ENCODE data around the gene TIMM23B.
A peak's percentile ranks its signal among the peaks of the same experiment; 100 is the strongest.
"Not testable (repeated sequence)": the region's sequence is repeated elsewhere in the genome, so short reads cannot be mapped to it uniquely, and the experiment has no call there.

The TIMM23B gene, protein sequence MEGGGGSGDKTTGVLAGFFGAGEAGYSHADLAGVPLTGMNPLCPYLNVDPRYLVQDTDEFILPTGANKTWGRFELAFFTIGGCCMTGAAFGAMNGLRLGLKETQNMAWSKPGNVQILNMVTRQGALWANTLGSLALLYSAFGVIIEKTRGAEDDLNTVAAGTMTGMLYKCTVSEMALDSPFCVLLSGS

DNA sequence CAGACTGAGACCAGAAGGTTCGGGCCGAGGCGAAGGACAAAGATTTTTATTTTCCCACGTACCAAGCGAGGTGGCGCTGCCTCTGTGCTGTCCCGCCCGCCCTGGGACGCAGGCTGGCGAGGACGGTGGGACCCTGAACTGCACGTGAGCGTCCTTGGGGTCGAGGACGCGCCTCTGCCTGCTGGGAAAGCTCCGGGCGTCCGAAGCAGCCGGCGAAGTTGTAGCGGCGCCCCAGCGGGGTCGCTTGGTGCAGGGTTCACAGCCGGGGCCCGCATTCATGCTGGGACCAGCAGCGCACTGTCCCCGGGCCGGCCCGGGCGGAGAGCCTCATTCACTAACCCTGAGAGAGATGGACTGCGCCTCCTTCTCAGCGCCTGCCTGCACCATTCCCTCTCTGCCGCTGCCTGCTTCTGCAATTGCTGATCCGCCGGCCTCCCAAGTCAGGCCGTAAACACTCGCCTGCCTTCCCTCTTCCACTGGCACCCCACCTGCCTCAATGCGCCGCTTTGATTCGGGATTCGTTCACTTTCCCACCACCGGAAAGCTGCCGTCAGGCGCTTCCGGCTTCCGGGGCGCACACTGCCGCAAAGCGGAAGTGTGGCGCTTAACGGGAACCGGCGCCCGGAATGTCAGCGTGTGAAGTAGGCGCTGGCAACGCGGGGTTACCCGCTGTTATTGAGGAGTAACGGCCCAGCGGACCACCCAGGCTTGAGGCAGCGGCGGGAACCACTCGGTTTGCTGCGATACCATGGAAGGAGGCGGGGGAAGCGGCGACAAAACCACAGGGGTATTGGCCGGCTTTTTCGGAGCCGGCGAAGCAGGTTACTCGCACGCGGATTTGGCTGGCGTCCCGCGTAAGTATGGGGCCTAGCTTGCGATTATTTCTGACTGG is at the start of gene TIMM23B, which contains the start of gene PARG:
TIMM23B (plus strand) TSS at position 607 of the 892 bp plus-strand sequence; CDS start at position 749, 142 bp downstream.
PARG (minus strand) TSS at position 581 of the 892 bp plus-strand sequence; CDS start at position 279, 302 bp downstream.
- DNase-seq = peak; percentile 83

DNA sequence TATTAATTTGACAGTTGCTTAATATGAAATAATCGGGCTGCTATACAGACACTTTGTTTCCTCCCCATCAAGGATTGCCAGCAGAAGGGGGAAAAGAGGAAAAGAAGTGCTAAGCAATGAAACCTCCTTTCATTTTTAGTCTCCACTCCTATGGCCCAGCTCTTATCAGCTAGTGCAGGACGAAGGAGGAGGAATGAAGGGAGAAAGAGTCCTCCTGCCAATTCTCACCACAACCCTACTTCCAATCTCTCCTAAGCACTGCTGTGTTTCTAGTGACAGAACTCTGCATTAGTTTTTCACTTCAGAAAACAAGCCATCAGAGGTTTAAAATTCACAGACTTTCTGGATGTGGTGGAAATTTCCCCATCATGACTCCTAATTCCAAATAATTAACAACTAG is 41.9 kb upstream of the TIMM23B start:
- not testable (repeated sequence) for DNase-seq

DNA sequence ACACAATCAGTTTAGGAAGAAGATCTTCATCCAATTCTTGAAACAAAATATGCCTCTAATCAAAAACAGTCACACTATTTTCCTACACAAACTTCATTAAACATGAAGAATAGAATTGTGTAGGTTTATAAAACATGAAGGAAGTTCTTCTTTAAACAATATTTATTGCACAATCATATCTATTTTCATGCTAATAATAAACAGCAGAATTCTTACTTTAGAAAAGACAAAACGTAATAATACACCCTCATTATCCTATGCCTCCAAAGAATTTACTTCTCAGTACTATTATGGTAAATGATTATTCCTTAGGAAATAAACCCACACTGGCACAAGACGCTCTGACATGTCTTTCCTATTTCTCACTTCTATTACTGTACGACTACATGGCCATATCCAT is 41.4 kb upstream of the TIMM23B start:
- not testable (repeated sequence) for DNase-seq

DNA sequence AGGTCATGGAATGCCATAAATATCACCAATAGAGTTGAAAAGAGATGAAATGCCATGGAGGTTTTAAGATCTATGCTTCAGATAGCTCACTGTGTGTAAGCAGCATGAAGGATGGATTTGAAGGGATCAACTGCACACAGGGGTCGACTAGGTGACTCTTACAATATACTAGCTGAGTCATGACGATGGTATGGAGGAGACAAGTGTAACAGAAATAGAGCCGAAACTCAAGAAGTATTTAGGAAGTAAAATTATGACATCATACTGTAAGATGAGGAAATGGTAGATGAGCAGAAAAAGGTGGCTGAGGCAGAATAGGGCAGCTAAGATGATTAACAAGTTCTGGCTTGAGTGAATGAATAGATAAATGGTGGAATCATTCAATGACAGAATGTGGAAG is 38.0 kb upstream of the TIMM23B start:
- DNase-seq = not testable (repeated sequence)

DNA sequence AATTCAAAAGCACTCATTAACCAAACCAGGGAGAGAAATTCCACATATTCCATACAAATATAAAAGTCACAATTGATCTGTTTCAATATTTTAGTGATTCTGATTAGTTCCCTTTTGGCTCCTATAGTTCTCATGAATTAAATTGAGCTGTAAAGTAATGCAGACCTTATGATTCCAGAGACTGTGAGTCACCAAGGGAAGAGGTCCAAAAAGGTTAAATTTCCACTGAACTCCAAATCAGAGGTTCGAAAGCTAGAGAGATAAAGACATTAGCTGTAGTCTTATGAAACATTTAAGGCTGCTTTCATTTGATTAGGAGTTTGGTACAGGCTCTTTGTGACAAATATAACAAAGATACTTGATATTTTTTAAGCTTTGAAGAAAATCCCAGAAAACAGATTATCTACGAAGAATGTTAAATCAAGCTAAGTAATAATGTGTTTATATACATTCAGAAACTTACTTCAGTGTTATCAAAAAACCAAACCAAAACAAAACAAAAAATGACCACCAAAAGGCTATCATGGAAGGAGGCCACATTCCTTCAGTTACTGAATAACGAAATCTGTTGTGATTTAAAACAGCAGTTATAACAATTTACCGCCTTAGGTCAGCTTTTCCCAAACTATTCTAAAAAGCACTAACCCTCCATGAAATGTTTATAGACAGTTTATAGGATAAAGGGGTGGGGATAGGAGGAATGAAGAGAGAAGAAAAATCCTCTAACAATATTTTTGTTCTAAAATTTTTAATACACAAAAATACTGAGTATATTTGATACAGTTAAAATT is 33.4 kb upstream of the TIMM23B start:
- DNase-seq = not testable (repeated sequence)

DNA sequence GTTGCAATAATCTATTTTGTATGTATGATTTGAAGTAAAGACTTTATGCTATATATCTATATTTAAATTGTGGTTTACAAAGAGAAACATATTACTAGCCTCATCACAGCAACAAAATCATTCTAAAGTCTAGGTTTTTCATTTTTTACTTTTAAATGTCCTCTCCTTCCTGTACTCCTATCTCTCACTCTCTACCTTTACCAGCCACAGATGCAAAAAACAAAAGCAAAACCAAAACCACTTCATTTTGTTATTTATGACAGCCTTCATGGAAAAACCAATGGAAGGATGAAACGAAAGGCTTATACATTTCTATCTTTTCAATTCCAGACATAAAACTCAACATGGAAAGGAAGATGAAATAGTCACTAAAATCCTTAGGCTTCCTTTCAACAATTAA is 31.6 kb upstream of the TIMM23B start:
- DNase-seq = not testable (repeated sequence)

DNA sequence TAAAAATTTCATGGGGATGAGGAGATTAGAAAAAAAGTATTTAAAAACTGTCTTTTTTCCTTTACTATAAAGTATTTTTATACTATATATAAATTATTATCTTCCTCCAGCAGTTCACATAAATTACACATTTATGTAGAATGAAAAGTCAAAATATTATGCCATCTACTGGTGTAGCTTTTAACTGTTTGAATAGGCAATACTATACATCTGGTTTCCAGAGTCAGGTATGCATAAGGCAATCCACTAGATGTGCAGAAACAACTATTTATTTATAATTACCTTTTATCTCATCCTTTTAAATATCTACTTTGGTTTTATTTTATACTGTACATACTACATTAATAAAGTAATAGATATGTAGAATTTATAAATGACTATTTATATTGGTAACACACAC is 25.4 kb upstream of the TIMM23B start:
- not testable (repeated sequence) for DNase-seq

DNA sequence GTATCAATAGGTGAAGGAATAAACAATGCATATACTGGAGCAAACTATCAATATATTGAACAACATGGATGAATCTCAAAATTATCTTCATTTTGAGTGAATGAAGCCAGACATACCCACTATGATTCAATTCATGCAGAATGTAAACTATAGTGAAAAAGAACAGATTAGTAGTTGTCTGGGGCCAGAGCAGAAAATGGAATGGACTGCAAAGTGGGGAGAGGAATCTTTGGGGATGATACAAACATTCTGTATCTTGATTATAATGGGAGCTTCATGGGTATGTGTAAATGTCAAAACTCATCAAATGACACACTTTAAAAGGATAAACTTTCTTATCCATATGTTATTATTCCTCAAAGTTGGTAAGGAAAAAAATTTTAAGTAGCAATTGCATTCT is 23.9 kb upstream of the TIMM23B start:
- DNase-seq = not testable (repeated sequence)

DNA sequence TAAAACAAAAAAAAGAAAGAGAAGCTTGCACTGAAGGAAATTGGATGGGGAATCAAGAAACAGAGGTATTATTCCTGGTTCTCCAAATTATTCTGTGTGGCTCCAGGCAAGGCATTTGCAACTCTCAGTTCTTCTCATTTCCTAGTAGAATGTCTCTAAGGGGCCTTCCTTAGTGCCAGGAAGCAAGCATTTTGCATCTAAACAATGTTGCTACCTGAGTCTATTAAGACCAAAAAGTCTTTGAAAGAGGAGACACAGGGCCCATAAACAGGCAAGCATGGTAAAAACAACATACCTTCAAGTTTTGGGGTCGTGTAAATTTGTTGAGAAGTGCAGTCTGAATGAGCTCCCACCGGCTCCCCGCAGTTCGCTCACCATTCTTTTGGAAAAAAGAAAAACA is 19.8 kb upstream of the TIMM23B start:
- DNase-seq = not testable (repeated sequence)

DNA sequence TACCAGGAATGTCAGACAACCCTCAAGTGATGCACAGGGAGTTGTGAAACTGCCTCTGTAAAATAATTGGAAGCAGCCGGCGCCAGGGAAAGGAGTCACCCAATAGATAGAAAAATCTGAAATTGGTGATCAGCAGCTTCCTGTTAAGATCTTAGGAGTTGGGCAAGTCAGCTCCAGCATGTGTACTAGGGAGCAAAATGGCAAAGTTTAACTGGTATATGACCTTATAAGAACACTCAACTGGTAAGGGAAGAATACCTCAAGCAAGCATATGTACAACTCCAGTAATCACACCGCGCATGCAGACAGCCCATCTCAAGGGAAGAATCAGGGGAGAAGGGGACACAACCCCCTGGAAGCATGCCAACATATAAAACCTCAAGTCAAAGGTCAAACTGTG is 18.3 kb upstream of the TIMM23B start:
- not testable (repeated sequence) for DNase-seq

DNA sequence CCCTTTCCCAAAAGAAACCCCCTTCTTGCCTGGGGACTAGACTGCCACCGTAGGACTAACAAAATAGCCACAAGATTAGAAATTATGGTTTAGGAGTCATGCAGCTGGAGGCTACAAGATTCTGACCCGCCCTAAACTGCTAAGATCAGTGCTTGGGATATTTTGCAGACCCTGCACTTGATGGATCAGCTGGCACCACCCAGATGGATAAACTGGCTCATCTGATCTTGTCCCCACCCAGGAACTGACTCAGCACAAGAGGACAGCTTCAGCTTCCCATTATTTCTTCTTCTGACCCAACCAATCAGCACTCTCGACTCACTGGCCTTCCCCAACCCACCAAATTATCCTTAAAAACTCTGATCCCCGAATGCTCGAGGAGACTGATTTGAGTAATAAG is 10.6 kb upstream of the TIMM23B start:
- not testable (repeated sequence) for DNase-seq

DNA sequence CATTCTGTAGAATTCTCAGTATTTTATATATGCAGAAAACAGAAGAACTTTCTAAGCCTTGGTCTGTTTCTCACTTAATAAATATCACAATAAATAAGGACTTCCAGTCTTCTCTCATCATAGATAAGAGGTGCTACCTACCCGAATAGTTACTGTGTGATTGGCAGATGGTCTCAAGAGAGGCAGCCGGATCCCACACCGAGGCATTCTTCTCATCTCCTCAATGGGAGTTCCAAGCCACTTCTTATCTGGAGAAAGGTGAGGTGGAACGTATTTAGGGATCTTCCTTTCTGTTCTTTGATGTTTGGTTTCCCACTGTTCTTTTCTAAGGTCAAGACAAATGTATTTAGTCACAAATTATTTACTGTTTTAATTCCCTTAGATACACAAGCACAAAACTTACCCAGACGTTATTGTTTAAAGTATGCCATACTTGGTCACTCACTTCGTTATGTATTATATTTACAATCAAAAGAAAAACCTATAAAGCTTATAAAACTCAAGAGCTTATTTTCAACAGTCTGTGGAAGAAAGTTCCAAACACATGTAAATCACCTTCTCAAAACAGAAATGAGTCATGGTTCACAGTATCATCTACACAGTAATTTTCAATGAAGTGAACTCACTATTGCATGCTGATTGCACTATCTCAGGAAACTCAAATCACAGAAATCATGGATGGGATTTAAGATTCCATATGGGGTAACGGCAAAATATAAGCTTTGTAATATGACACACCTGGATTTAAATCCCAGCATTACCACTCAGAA is 9.7 kb upstream of the TIMM23B start:
- DNase-seq = not testable (repeated sequence)

DNA sequence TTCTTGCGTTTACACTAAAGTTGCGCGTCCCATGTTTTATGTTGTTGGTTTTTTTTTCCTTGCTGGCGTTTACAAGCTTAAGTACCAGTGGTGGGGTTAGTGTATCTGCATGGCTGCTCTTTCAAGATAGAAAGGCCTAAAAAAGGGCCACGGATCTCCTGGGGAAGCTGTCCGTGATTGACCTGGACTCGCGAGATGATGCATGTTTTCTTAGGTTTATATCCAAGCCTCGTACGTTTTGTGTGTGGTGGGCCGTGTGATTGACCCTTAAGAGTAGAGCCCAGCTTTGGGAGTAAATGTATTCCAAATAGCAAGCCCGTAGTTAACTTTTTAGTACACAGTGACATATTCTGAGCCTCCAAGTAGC is 469 bp downstream of the TIMM23B start:
- not testable (repeated sequence) for DNase-seq

DNA sequence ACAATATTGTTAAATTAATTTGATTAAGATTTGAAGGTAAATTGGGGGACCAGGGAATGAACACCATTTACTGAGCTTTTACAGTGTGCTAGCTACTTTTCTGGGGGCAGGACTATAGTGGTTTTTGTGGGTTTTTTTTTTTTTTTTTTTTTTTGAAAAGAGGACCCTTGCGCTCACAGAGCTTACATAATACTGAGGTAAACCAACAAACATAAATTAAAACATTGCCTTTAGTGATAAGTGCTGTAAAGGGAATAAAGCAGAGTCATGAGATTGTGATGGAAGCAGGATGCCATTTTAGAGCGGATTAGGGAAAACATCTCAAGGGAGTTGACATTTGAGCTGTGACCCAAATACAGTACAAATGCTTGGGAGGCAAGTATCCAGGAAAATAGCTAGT is 1.8 kb downstream of the TIMM23B start:
- DNase-seq = not testable (repeated sequence)

DNA sequence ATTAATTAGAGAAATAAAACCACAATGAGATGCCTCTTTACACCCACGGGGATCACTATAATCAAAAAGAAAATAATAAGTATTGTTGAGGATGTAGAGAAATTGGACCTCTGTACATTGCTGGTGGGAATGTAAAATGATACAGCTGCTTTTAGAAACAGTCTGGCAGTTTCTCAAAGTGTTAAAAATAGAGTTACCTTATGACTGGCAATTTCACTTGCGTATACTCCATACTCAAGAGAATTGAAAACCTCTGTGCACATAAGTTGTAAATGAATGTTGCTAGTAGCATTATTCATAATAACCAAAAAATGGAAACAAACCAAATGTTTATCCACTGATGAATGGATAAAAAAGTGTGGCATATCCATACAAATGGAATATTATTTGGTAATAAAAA is 6.3 kb downstream of the TIMM23B start:
- not testable (repeated sequence) for DNase-seq

DNA sequence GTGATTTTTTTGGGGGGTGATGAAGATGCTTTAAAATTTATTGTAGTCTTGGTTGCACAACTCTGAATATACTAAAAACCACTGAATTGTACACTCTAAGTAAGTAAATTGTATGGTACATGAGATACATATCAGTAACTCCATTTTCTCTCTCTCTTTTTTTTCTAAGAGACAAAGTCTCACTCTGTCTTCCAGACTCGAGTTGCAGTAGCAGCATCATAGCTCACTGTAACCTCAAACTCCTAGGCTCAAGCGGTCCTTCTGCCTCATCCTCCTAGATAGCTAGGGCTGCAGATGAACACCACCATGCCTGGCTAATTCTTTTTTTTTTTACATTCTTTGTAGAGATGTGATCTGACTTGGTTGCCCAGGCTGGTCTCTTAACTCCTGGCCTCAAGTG is 6.9 kb downstream of the TIMM23B start:
- DNase-seq = not testable (repeated sequence)

DNA sequence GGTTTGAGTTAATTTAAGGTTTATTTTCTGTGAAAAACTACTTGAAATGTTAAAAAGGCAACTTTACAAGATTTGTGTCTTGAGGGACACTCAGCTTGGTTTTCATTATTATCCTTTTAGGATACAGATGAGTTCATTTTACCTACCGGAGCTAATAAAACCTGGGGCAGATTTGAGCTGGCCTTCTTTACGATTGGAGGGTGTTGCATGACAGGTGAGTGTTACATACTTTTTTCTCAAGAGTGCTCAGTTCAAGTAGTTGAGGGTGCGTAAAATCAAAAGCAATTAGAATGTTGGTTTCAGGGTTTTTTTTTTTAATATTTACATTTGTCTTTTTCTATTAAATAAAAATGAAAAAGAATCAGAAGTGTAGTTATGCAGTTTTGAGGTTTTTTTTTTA is 10.2 kb downstream of the TIMM23B start:
- DNase-seq = not testable (repeated sequence)

DNA sequence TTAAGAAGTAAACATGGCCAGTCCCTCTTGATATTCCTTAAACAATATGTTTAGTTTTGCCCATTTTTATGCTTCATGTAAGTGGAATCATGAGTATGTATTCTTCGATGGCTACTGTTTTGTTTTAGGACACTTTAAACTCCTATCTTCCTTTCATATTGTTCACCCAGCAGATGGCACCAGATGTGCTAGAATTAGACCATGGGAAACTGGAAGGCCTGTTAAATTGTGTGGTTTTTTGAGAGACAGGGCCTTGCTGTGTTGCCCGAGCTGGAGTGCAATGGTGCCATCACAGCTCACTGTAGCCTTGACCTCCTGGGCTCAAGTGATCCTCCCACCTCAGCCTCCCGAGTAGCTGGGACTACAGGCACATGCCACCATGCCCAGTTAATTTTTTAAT is 11.3 kb downstream of the TIMM23B start:
- not testable (repeated sequence) for DNase-seq

DNA sequence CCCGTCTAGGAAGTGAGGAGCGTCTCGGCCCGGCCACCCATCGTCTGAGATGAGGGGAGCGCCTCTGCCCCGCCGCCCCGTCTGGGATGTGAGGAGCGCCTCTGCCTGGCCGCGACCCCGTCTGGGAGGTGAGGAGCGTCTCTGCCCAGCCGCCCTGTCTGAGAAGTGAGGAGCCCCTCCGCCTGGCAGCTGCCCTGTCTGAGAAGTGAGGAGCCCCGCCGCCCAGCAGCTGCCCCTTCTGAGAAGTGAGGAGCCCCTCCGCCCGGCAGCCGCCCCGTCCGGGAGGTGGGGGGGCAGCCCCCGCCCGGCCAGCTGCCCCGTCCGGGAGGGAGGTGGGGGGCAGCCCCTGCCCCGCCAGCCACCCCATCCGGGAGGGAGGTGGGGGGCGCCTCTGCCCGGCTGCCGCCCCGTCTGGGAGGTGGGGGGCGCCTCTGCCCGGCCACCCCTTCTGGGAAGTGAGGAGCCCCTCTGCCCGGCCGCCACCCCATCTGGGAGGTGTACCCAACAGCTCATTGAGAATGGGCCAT is 28.5 kb downstream of the TIMM23B start:
- not testable (repeated sequence) for DNase-seq

DNA sequence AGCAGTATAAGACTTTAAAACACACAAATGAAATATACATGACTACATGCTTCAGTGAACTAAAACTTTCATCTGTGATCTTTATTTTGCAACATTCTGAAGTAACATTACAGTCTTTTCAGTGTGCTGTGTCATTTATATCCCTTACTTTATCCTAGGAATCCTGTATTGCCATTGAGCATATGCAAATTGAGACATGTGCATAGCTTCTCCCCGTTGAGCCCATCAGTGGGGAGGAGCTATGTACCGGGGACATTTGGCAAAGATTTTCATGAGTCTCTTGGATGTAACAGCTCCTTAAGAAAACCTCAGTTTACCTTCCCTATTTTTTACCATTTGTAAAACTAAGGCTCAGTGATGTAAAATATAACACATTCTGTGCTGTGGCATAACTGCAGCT is 29.6 kb downstream of the TIMM23B start:
- not testable (repeated sequence) for DNase-seq

DNA sequence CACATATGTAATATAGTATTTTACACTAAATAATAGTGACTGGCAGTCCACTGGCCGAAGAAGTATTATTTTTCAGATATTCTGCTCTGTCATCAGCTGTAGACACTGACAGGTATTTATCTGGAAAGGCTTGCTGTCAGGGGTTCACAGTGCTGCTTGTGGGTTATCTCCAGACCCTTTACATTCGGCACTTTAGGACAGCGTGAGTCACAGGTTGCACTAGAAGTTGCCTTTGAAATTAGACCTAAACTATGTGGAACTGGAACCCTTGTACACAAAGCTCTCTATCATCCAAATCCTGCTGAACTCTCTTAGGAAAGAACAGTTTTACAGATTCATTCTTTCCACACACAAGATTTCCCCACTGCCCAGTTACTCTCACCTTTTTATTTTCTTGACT is 30.2 kb downstream of the TIMM23B start:
- not testable (repeated sequence) for DNase-seq

DNA sequence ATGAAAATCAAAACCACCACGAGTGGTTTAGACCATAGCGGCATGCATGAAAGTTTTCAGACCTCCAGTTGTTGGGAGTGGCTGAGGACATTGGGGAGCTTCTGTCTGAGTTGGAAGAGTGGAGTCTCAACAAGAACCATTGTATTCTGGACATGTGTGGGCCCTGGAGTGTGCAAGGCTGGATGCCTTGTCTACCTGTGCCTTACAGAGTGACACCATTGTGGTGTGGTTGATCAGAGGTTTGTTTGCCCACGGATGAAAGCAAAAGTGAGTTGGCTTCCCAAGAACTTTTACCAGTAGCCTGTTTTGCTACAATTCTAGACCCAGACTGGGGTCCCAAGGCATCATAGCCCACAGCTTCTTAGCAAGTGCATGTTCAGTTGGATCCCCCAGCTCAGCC is 35.9 kb downstream of the TIMM23B start:
- not testable (repeated sequence) for DNase-seq

Measured in NCI-H69 (cell line).